Measurements from ENCODE around the gene MASTL.

MASTL gene

GRCh38 chr10:27225642-27226257 is 70.6 kb downstream of the MASTL start:
- peak; percentile 33 for DNase-seq

GRCh38 chr10:27230022-27230421 is 74.9 kb downstream of the MASTL start:
- no peak for DNase-seq

- DNase-seq: no peak
These were observed 80.6 kb downstream of the MASTL start for GRCh38 chr10:27235706-27236105.
